Peyer's patch (tissue), 4 donors: ENCODE measurements around the gene PTGIR. TPM values are rescaled to one million over a fixed set of nuclear protein-coding genes. Genes with fewer than 3 reads are reported as not detected.

ENCODE experiments used
- DNase-seq, 3 donors: peaks; one replicate each; pipeline ENCODE4 v3.0.0-alpha.2; 2017 to 2019
- H3K27ac ChIP-seq, 4 donors: fragments of 200-600 bp; sonication (generic); one replicate each; pipeline ENCODE4 v1.5.1; 2016 to 2019
- H3K27me3 ChIP-seq, 2 donors: fragments of 200-600 bp; sonication (generic); one replicate each; pipeline ENCODE4 v1.5.1; 2019
- H3K36me3 ChIP-seq, 3 donors: fragments of 200-600 bp; sonication (generic); one replicate each; pipeline ENCODE4 v1.5.1; 2016 to 2019
- H3K4me1 ChIP-seq, 4 donors: fragments of 200-600 bp; sonication (generic); one replicate each; pipeline ENCODE4 v1.5.1; 2016 to 2019
- H3K4me3 ChIP-seq, 4 donors: fragments of 200-600 bp; sonication (generic); 1 replicate in 3 of 4; 2 replicates in 1 of 4; pipeline ENCODE4 v1.5.1; 2016 to 2019; ENCODE audit warnings: mild to moderate bottlenecking in 1 of 4
- H3K9me3 ChIP-seq, 4 donors: fragments of 200-600 bp; sonication (generic); one replicate each; pipeline ENCODE4 v1.5.1; 2016 to 2019; ENCODE audit warnings: mild to moderate bottlenecking in 1 of 4
- CTCF ChIP-seq, 6 experiments: fragments of 450-650 bp in 4 of 6; fragments of 200-600 bp in 2 of 6; sonication (generic) in 1 of 6; IDR thresholded peaks; one replicate each; pipeline ENCODE4 v1.5.1; 2017 to 2019; ENCODE audit warnings: antibody characterized with exemption in 6 of 6, mild to moderate bottlenecking in 3 of 6, moderate library complexity in 1 of 6
- POLR2A ChIP-seq, 2 donors: fragments of 450-650 bp; IDR thresholded peaks; one replicate each; pipeline ENCODE4 v1.5.1; 2017; ENCODE audit warnings: antibody characterized with exemption in 2 of 2, mild to moderate bottlenecking in 2 of 2, moderate library complexity in 2 of 2
- total RNA-seq, 4 donors: library from RNA; depleted of rRNA; stranded (reverse); fragments of >200 nt; gene quantifications; one replicate each; pipeline ENCODE4 v1.1.0, GENCODE V29; 2016

Gene PTGIR
- total RNA-seq, 4 donors from 2014 or later, result 3.4 to 5.8 TPM; not detected in 2

- peak; percentile 100 for DNase-seq
- H3K36me3 ChIP-seq, result no peaks in the 10 kb centered on the region
- TF ChIP-seq CTCF (IDR thresholded peaks at IDR 0.05), result peak in 1 of 6 experiments; percentile 18
- no peak for TF ChIP-seq POLR2A (IDR thresholded peaks at IDR 0.05)
- H3K4me3 ChIP-seq, result peak within 1 kb of the TSS; percentile 34 to 59 (median 58)
- H3K27me3 ChIP-seq, result peaks cover 3 to 19% of the 10 kb centered on the region in 2 donors
- no peaks in the 10 kb centered on the region for H3K9me3 ChIP-seq
- peak within 1 kb of the TSS; percentile 9 to 75 (median 71) for H3K27ac ChIP-seq
- H3K4me1 ChIP-seq, result peaks cover 0 to 26% (median 14%) of the 10 kb centered on the region in 4 donors
These were observed 36.3 kb upstream of the PTGIR start, which contains the start of gene DACT3 for GRCh38 chr19:46661020-46661731. TSS of gene DACT3 (minus strand) at chr19:46661182. CDS start at chr19:46661064, 118 bp downstream.

- TF ChIP-seq POLR2A (IDR thresholded peaks at IDR 0.05) (no peak), CTCF (IDR thresholded peaks at IDR 0.05) (no peak)
- no peaks in the 10 kb centered on the region for H3K36me3 ChIP-seq
- no peaks in the 10 kb centered on the region for H3K9me3 ChIP-seq
- DNase-seq, result no peak
- peak overlapping the region in 3 of 4 donors; percentile 59 to 74 (median 68) for H3K27ac ChIP-seq
- peaks cover 3 to 19% of the 10 kb centered on the region in 2 donors for H3K27me3 ChIP-seq
- peaks cover 0 to 26% (median 14%) of the 10 kb centered on the region in 4 donors for H3K4me1 ChIP-seq
- H3K4me3 ChIP-seq, result peak overlapping the region; percentile 34 to 59 (median 58)
These were observed 35.7 kb upstream of the PTGIR start for GRCh38 chr19:46660551-46661019.

GRCh38 chr19:46660008-46660517 is 35.2 kb upstream of the PTGIR start:
- H3K4me3 ChIP-seq, result peak overlapping the region; percentile 34 to 59 (median 58)
- peaks cover 3 to 19% of the 10 kb centered on the region in 2 donors for H3K27me3 ChIP-seq
- no peaks in the 10 kb centered on the region for H3K9me3 ChIP-seq
- peak overlapping the region in 3 of 4 donors; percentile 59 to 74 (median 68) for H3K27ac ChIP-seq
- no peak for DNase-seq
- H3K4me1 ChIP-seq, result peaks cover 0 to 26% (median 14%) of the 10 kb centered on the region in 4 donors
- TF ChIP-seq POLR2A (IDR thresholded peaks at IDR 0.05), result no peak
- no peak for TF ChIP-seq CTCF (IDR thresholded peaks at IDR 0.05)
- no peaks in the 10 kb centered on the region for H3K36me3 ChIP-seq

- peak overlapping the region in 3 of 4 donors; percentile 59 to 74 (median 68) for H3K27ac ChIP-seq
- no peak for DNase-seq
- H3K36me3 ChIP-seq, result no peaks in the 10 kb centered on the region
- H3K9me3 ChIP-seq, result no peaks in the 10 kb centered on the region
- peaks cover 0 to 26% (median 14%) of the 10 kb centered on the region in 4 donors for H3K4me1 ChIP-seq
- peaks cover 3 to 19% of the 10 kb centered on the region in 2 donors for H3K27me3 ChIP-seq
- no peak for TF ChIP-seq POLR2A (IDR thresholded peaks at IDR 0.05)
- no peak for TF ChIP-seq CTCF (IDR thresholded peaks at IDR 0.05)
- H3K4me3 ChIP-seq, result peak overlapping the region in 3 of 4 donors; percentile 58 to 59 (median 58)
These were observed 34.5 kb upstream of the PTGIR start for GRCh38 chr19:46659151-46660007.

- Histone ChIP-seq H3K4me3 (no peak overlapping the region), H3K4me1 (peaks cover 0 to 19% (median 14%) of the 10 kb centered on the region in 4 donors), H3K27ac (no peak overlapping the region), H3K36me3 (no peaks in the 10 kb centered on the region), H3K9me3 (no peaks in the 10 kb centered on the region), H3K27me3 (peaks cover 3 to 19% of the 10 kb centered on the region in 2 donors)
- TF ChIP-seq CTCF (IDR thresholded peaks at IDR 0.05) (no peak), POLR2A (IDR thresholded peaks at IDR 0.05) (no peak)
- DNase-seq, result no peak
These were observed 31.7 kb upstream of the PTGIR start for GRCh38 chr19:46656541-46656940.
